AG04449 (cell line): ENCODE data around the gene KCTD17.

Experiments
- CTCF ChIA-PET: fragments of 350-600 bp; formaldehyde crosslinking; extraction: SDS; loops from one replicate; lab custom pipeline; 2021; ENCODE audit warnings: antibody characterized with exemption; lab: Yijun Ruan, JAX
- POLR2A ChIA-PET: fragments of 400-600, 350-600 bp; formaldehyde crosslinking; extraction: SDS; loops from one replicate; lab custom pipeline; 2020; ENCODE audit warnings: antibody characterized with exemption, inconsistent platforms; lab: Yijun Ruan, JAX
- DNase-seq: peaks from one replicate; pipeline ENCODE4 v3.0.0-alpha.2; 2010; ENCODE audit warnings: low read depth, low spot score
- H3K4me3 ChIP-seq: 2 replicates; pipeline ENCODE4 v1.5.1; 2011; ENCODE audit warnings: low read depth, mild to moderate bottlenecking, control low read depth, low read length
- CTCF ChIP-seq: IDR thresholded peaks from one replicate; pipeline ENCODE4 v1.5.1; 2011; ENCODE audit warnings: mild to moderate bottlenecking, moderate library complexity, low read length, control low read depth, inconsistent platforms; ENCODE audit not compliant: insufficient read depth; ENCODE audit errors: missing control alignments

The KCTD17 gene

GRCh38 chr22:37111156-37111717 lies 59.7 kb downstream of the KCTD17 start:
- no peak overlapping the region for H3K4me3 ChIP-seq
- no peak for DNase-seq
- ChIA-PET POLR2A (no interaction called here), CTCF (no interaction called here)
- no peak for TF ChIP-seq CTCF

DNA sequence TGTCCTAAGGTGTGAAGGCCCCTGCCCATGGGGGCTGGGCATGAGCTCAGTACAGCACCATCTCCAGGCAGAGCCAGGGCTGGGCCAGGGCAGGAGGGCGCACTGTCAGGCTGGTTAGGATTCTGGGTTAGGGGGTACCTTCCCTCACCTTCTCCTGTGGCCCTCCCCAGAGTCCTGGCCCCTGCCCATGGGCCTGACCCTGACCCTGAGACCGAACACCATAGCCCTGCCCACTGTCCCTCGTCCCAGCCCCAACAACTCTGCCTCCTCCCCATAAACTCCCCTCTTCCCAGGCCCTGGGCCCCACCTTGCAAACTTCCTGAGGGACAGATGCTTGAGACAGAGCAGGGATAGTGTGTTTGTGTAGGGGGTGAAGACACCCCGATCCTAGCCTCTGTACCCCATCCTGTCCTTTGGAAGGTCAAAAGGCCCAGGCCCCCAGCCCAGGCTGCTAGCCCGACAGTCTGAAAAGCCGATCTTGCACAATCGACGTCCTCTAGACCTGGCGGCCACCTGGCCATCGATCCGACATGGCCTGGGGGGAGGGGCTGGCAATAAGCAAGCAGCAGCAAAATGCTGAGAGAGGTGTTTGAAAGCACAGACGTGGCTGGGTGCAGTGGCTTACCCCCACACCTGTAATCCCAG lies 60.7 kb downstream of the KCTD17 start:
- no peak for TF ChIP-seq CTCF
- ChIA-PET POLR2A (no interaction called here), CTCF (no interaction called here)
- no peak overlapping the region for H3K4me3 ChIP-seq
- no peak for DNase-seq
